GM23338 (cell line): ENCODE data around the gene SARS1. TPM values are rescaled to one million over a fixed set of nuclear protein-coding genes. Genes with fewer than 3 reads are reported as not detected.

Experiments used
- ATAC-seq: fragments of 200-7000 bp; cut with Tn5 transposase; 3 replicates; pipeline ENCODE4 v1.9.1; 2020
- DNase-seq: peaks from one replicate; pipeline ENCODE4 v3.0.0-alpha.2; 2015; ENCODE audit warnings: low spot score
- H2AFZ ChIP-seq: fragments of 200-600 bp; sonication (generic); 2 replicates; pipeline ENCODE4 v1.8.0; 2016; ENCODE audit warnings: antibody characterized with exemption, mild to moderate bottlenecking, moderate library complexity
- H3F3A ChIP-seq: fragments of 200-600 bp; sonication (generic); replicated peaks from 2 replicates; pipeline ENCODE4 v1.8.0; 2017; ENCODE audit warnings: antibody characterized with exemption, mixed run types, low read depth
- H3K27ac ChIP-seq: fragments of 200-600 bp; sonication (generic); 2 replicates; pipeline ENCODE4 v1.6.1; 2016; ENCODE audit warnings: low read depth
- H3K27me3 ChIP-seq: fragments of 200-600 bp; sonication (generic); 2 replicates; pipeline ENCODE4 v1.8.0; 2016; ENCODE audit warnings: mild to moderate bottlenecking, mixed run types, moderate library complexity; ENCODE audit not compliant: insufficient read depth
- H3K36me3 ChIP-seq: fragments of 200-600 bp; sonication (generic); 2 replicates; pipeline ENCODE4 v1.8.0; 2016; ENCODE audit warnings: mild to moderate bottlenecking; ENCODE audit not compliant: insufficient read depth
- H3K4me1 ChIP-seq: fragments of 200-600 bp; sonication (generic); 2 replicates; pipeline ENCODE4 v1.8.0; 2016; ENCODE audit warnings: mild to moderate bottlenecking, moderate library complexity; ENCODE audit not compliant: insufficient read depth
- H3K4me2 ChIP-seq: fragments of 200-600 bp; sonication (generic); 2 replicates; pipeline ENCODE4 v1.7.1; 2017; ENCODE audit warnings: mixed run types
- H3K4me3 ChIP-seq: fragments of 200-600 bp; sonication (generic); 2 replicates; pipeline ENCODE4 v1.6.1; 2016; ENCODE audit warnings: mixed run types
- H3K79me2 ChIP-seq: fragments of 200-600 bp; sonication (generic); replicated peaks from 2 replicates; pipeline ENCODE4 v1.8.0; 2017; ENCODE audit warnings: mild to moderate bottlenecking; ENCODE audit not compliant: insufficient read depth
- H3K9me2 ChIP-seq: fragments of 200-600 bp; sonication (generic); 2 replicates; pipeline ENCODE4 v1.8.0; 2017; ENCODE audit not compliant: insufficient read depth
- H4K20me1 ChIP-seq: fragments of 200-600 bp; sonication (generic); replicated peaks from 2 replicates; pipeline ENCODE4 v1.8.0; 2017; ENCODE audit warnings: mild to moderate bottlenecking; ENCODE audit not compliant: insufficient read depth
- H3K27ac Mint-ChIP-seq: 2 replicates; pipeline ENCODE4 v1.8.0; 2020; ENCODE audit warnings: inconsistent platforms, mild to moderate bottlenecking, moderate library complexity, mixed read lengths
- H3K27me3 Mint-ChIP-seq: 3 replicates; pipeline ENCODE4 v1.8.0; 2022; ENCODE audit warnings: low read depth, mild to moderate bottlenecking, moderate library complexity, mixed read lengths, inconsistent platforms; ENCODE audit not compliant: insufficient read depth, poor library complexity
- H3K36me3 Mint-ChIP-seq: 3 replicates; pipeline ENCODE4 v1.8.0; 2021; ENCODE audit warnings: low read depth, mild to moderate bottlenecking, inconsistent platforms, moderate library complexity, mixed read lengths
- H3K4me1 Mint-ChIP-seq: 3 replicates; pipeline ENCODE4 v1.8.0; 2020; ENCODE audit warnings: mild to moderate bottlenecking, inconsistent platforms, mixed read lengths
- H3K4me3 Mint-ChIP-seq: 3 replicates; pipeline ENCODE4 v1.8.0; 2021; ENCODE audit warnings: moderate library complexity, mild to moderate bottlenecking, inconsistent platforms, mixed read lengths
- H3K9me3 Mint-ChIP-seq: 3 replicates; pipeline ENCODE4 v1.8.0; 2020; ENCODE audit warnings: moderate library complexity, mild to moderate bottlenecking, inconsistent platforms, mixed read lengths
- CREB1 ChIP-seq: fragments of 250-450 bp; sonication (Bioruptor Pico); IDR thresholded peaks from 2 replicates; pipeline ENCODE4 v1.5.0; 2020; ENCODE audit warnings: low read depth, mild to moderate bottlenecking, moderate library complexity
- CTCF ChIP-seq, 2 experiments: fragments of 200-600 bp in 1 of 2; sonication (generic) in 1 of 2; conservative IDR thresholded peaks; 2 replicates each; pipeline versions ENCODE4 v1.5.1 to v1.6.1; 2016 to 2017; ENCODE audit warnings: antibody characterized with exemption in 2 of 2, low read depth in 2 of 2, mild to moderate bottlenecking in 2 of 2, moderate library complexity in 1 of 2
- ETS1 ChIP-seq: IDR thresholded peaks from 2 replicates; pipeline ENCODE4 v1.6.1; 2016; ENCODE audit warnings: antibody characterized with exemption
- EZH2 ChIP-seq: fragments of 200-600 bp; sonication (generic); IDR thresholded peaks from one replicate; pipeline ENCODE4 v1.8.0; 2017; ENCODE audit warnings: antibody characterized with exemption, mild to moderate bottlenecking, low read depth; ENCODE audit not compliant: unreplicated experiment
- EZH2phosphoT487 ChIP-seq: fragments of 200-600 bp; sonication (generic); IDR thresholded peaks from one replicate; pipeline ENCODE4 v1.8.1; 2018; ENCODE audit warnings: antibody characterized with exemption; ENCODE audit not compliant: unreplicated experiment
- JUNB ChIP-seq: IDR thresholded peaks from one replicate; pipeline ENCODE4 v1.6.1; 2016; ENCODE audit warnings: antibody characterized with exemption; ENCODE audit not compliant: unreplicated experiment
- NANOG ChIP-seq: IDR thresholded peaks from 2 replicates; pipeline ENCODE4 v1.6.1; 2016; ENCODE audit warnings: antibody characterized with exemption, borderline replicate concordance
- POLR2AphosphoS5 ChIP-seq: IDR thresholded peaks from 2 replicates; pipeline ENCODE4 v1.6.1; 2016; ENCODE audit warnings: antibody characterized with exemption, low read depth
- REST ChIP-seq: IDR thresholded peaks from one replicate; pipeline ENCODE4 v1.6.1; 2018; ENCODE audit warnings: antibody characterized with exemption; ENCODE audit not compliant: unreplicated experiment
- STAT1 ChIP-seq: IDR thresholded peaks from one replicate; pipeline ENCODE4 v1.6.1; 2016; ENCODE audit warnings: antibody characterized with exemption; ENCODE audit not compliant: unreplicated experiment
- ZNF114 ChIP-seq: fragments of 250-450 bp; sonication (Bioruptor Pico); IDR thresholded peaks from 2 replicates; pipeline ENCODE4 v1.5.0; 2020; ENCODE audit warnings: mild to moderate bottlenecking, moderate library complexity
- ZNF331 ChIP-seq: fragments of 250-450 bp; sonication (Bioruptor Pico); IDR thresholded peaks from 2 replicates; pipeline ENCODE4 v1.5.0; 2020; ENCODE audit warnings: low read depth, mild to moderate bottlenecking, moderate library complexity
- ZNF462 ChIP-seq: fragments of 250-450 bp; sonication (Bioruptor Pico); IDR thresholded peaks from 2 replicates; pipeline ENCODE4 v1.5.0; 2020; ENCODE audit warnings: mild to moderate bottlenecking, moderate library complexity
- polyA plus RNA-seq: library from polyadenylated mRNA; unstranded; fragments of >200 nt; fragmentation: Nextera tagmentation; extraction: Ambion mirVana; gene quantifications from 2 replicates; pipeline ENCODE4 v1.2.1, GENCODE V29; 2016
- total RNA-seq: library from RNA; depleted of rRNA; stranded (reverse); fragments of >200 nt; shearing (Covaris generic); gene quantifications from 2 replicates; pipeline ENCODE4 v1.2.3, GENCODE V29; 2014

Gene SARS1
- total and polyA plus RNA-seq, 2 experiments from 2014 or later, result 141 to 166 TPM

GRCh38 chr1:109261578-109261977 lies 47.9 kb downstream of the SARS1 start:
- no peaks in the 10 kb centered on the region; the same call in 1 of the 2 replicates for H3K4me1 ChIP-seq
- no peak overlapping the region for H3K27ac Mint-ChIP-seq
- 0 out of 2 replicates have a peak, but pooled peaks cover under 1% of the 10 kb centered on the region for H3K79me2 ChIP-seq
- no peak overlapping the region for H3K27ac ChIP-seq
- H2AFZ ChIP-seq, result no peak overlapping the region
- no peaks in the 10 kb centered on the region; the same call in 1 of the 3 replicates for H3K9me3 Mint-ChIP-seq
- no peak overlapping the region for H3K4me3 ChIP-seq
- TF ChIP-seq POLR2AphosphoS5 (no peak), ETS1 (no peak), ZNF462 (CRISPR knock-in tag) (no peak), STAT1 (no peak), ZNF114 (CRISPR knock-in tag) (no peak), NANOG (no peak), CREB1 (CRISPR knock-in tag) (no peak), EZH2phosphoT487 (no peak), REST (no peak), ZNF331 (CRISPR knock-in tag) (no peak), CTCF (conservative IDR thresholded peaks at IDR 0.05; ENCODE audit: low read depth in 2 of 2) (no peak), JUNB (no peak), EZH2 (no peak)
- H3K36me3 Mint-ChIP-seq, result peaks cover 3% of the 10 kb centered on the region; the same call in 2 of the 3 replicates
- H4K20me1 ChIP-seq, result no peaks in the 10 kb centered on the region; the same call in 1 of the 2 replicates
- ATAC-seq, result no peak
- no peaks in the 10 kb centered on the region for H3K9me2 ChIP-seq
- peaks cover 22% of the 10 kb centered on the region for H3K4me1 Mint-ChIP-seq
- 0 out of 2 replicates have a peak, but pooled peaks cover 5% of the 10 kb centered on the region for H3F3A ChIP-seq
- no peak overlapping the region for H3K4me2 ChIP-seq
- DNase-seq, result no peak
- H3K27me3 Mint-ChIP-seq, result peaks cover 10% of the 10 kb centered on the region
- H3K36me3 ChIP-seq, result no peaks in the 10 kb centered on the region; the same call in 1 of the 2 replicates
- no peak overlapping the region for H3K4me3 Mint-ChIP-seq
- H3K27me3 ChIP-seq, result no peaks in the 10 kb centered on the region
